ENCODE measurements around the gene TULP3. TPM values are rescaled to one million over a fixed set of nuclear protein-coding genes. Genes with fewer than 3 reads are reported as not detected.

TULP3 gene
- total and polyA plus RNA-seq, 10 of the 15 experiments (the other 5 are each of a cell fraction or from before 2014, with no cell fraction given), result 3.1 to 10.4 (median 8.1) TPM

DNA sequence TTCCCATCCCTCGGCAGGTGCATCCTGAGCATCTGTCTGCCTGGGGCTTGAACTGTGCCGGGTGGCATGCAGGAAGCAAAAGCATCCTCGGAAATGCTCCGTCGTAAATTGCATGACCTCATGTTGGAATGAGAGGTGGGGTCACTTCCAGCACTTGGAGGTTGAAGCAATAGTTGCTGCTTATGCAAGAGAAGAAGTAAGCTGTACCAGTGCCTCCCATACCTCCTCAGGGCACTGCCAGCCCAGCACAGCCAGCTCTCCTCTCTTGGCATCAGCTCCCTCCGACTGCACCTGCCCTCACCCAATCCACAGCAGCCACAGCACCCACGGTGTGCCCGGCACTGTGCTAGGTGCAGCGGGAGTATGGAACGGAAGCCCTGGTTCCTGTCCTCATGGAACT lies 80.1 kb downstream of the TULP3 start (continued):
- TF ChIP-seq, protein P1, sequence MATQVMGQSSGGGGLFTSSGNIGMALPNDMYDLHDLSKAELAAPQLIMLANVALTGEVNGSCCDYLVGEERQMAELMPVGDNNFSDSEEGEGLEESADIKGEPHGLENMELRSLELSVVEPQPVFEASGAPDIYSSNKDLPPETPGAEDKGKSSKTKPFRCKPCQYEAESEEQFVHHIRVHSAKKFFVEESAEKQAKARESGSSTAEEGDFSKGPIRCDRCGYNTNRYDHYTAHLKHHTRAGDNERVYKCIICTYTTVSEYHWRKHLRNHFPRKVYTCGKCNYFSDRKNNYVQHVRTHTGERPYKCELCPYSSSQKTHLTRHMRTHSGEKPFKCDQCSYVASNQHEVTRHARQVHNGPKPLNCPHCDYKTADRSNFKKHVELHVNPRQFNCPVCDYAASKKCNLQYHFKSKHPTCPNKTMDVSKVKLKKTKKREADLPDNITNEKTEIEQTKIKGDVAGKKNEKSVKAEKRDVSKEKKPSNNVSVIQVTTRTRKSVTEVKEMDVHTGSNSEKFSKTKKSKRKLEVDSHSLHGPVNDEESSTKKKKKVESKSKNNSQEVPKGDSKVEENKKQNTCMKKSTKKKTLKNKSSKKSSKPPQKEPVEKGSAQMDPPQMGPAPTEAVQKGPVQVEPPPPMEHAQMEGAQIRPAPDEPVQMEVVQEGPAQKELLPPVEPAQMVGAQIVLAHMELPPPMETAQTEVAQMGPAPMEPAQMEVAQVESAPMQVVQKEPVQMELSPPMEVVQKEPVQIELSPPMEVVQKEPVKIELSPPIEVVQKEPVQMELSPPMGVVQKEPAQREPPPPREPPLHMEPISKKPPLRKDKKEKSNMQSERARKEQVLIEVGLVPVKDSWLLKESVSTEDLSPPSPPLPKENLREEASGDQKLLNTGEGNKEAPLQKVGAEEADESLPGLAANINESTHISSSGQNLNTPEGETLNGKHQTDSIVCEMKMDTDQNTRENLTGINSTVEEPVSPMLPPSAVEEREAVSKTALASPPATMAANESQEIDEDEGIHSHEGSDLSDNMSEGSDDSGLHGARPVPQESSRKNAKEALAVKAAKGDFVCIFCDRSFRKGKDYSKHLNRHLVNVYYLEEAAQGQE (IDR thresholded peaks at IDR 0.05; ENCODE audit: low read depth, low read length), result no peak
- no peak for TF ChIP-seq KLF5 (IDR thresholded peaks at IDR 0.05; ENCODE audit: partially characterized antibody)

DNA sequence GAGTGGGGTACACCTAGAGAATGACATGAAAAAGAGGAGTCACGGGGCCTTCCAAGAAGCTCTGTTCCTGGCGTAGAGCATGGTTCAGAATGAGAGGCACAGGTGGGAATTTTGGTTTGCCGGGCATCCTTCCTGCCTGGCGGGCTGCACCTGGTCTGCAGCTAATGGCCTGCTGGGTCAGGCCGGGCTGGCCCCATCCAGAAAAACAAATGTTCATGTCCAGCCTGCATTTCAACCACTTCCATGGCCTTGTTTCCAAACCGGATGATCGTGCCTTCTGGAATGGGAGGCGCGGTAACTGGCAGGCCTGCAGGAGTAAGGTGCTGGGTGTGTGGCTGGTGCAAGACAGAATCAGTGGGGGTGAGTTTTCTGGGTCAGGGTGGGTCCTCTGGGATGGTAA lies 82.9 kb downstream of the TULP3 start:
- no peaks in the 10 kb centered on the region for H3K79me2 ChIP-seq (ENCODE audit: control insufficient read depth, insufficient read depth, low read length)
- no peak for DNase-seq (ENCODE audit: low read depth, low spot score)
- H3K4me2 ChIP-seq (ENCODE audit: control insufficient read depth, insufficient read depth), result no peak overlapping the region
- H3K27ac ChIP-seq (ENCODE audit: control insufficient read depth, insufficient read depth), result no peak overlapping the region
- ChIA-PET SMC1A (ENCODE audit: uncharacterized antibody, unreplicated experiment) (no interaction called here), POLR2A (no interaction called here), RAD21 (ENCODE audit: unreplicated experiment) (no interaction called here), CTCF (no interaction called here)
- H3K4me3 ChIP-seq, result no peak overlapping the region
- H3K27me3 ChIP-seq (replicated peaks in 1 of 2; ENCODE audit: control insufficient read depth in 2 of 2, insufficient read depth in 2 of 2, low read length in 1 of 2), result no peaks in the 10 kb centered on the region
- H3K9ac ChIP-seq (ENCODE audit: control insufficient read depth, insufficient read depth, low read length), result no peak overlapping the region
- WGBS (ENCODE audit: insufficient coverage, insufficient replicate concordance, low lambda C conversion rate, missing lambda C conversion rate), result 59% methylated on average over 9 of the region's 9 CpGs
- H3K36me3 ChIP-seq (ENCODE audit: control insufficient read depth in 2 of 2, insufficient read depth in 2 of 2, low read length in 1 of 2), result no peaks in the 10 kb centered on the region
- H2AFZ ChIP-seq (ENCODE audit: control insufficient read depth, low read depth, low read length), result no peak overlapping the region
- FAIRE-seq, result no peak
- no peaks in the 10 kb centered on the region for H4K20me1 ChIP-seq (ENCODE audit: control insufficient read depth, insufficient read depth)
- intact Hi-C loops (cut with micrococcal nuclease; ENCODE audit: unreplicated experiment) (no loop called here), in situ Hi-C loops (cut with MboI) (no loop called here)
- TF ChIP-seq RELA (IDR thresholded peaks at IDR 0.05; ENCODE audit: borderline replicate concordance, partially characterized antibody) (no peak), TBL1XR1 (IDR thresholded peaks at IDR 0.05; ENCODE audit: low read depth, low read length) (no peak), CHD2 (IDR thresholded peaks at IDR 0.05; ENCODE audit: borderline replicate concordance, low read depth, low read length) (no peak), BRCA1 (IDR thresholded peaks at IDR 0.05; ENCODE audit: low read depth, low read length) (no peak), BCLAF1 (IDR thresholded peaks at IDR 0.05) (no peak), ZNF687 (IDR thresholded peaks at IDR 0.05) (no peak), RAD51 (IDR thresholded peaks at IDR 0.05) (no peak), JUND (IDR thresholded peaks at IDR 0.05; ENCODE audit: low read depth, low read length) (no peak)
- TF ChIP-seq, protein P2, sequence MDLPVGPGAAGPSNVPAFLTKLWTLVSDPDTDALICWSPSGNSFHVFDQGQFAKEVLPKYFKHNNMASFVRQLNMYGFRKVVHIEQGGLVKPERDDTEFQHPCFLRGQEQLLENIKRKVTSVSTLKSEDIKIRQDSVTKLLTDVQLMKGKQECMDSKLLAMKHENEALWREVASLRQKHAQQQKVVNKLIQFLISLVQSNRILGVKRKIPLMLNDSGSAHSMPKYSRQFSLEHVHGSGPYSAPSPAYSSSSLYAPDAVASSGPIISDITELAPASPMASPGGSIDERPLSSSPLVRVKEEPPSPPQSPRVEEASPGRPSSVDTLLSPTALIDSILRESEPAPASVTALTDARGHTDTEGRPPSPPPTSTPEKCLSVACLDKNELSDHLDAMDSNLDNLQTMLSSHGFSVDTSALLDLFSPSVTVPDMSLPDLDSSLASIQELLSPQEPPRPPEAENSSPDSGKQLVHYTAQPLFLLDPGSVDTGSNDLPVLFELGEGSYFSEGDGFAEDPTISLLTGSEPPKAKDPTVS (IDR thresholded peaks at IDR 0.05; ENCODE audit: low read depth, low read length), result no peak
- BruUV-seq (replicated peaks), result no TSS peak
- no peak for ATAC-seq
- H3K4me1 ChIP-seq (ENCODE audit: control insufficient read depth, insufficient read depth, low read length), result no peaks in the 10 kb centered on the region
- no peaks in the 10 kb centered on the region for H3K9me3 ChIP-seq (replicated peaks; ENCODE audit: control insufficient read depth, insufficient read depth, low read length)
